CD4-positive, alpha-beta T cell treated with Interleukin-12 subunit alpha and Interleukin-12 subunit beta, for 1 hour (primary cell): ENCODE measurements around the gene ADSS1.

ENCODE experiments used
- DNase-seq: peaks from one replicate; pipeline ENCODE4 v3.0.0-alpha.2; 2020

ADSS1 gene

GRCh38 chr14:104770851-104771272, 46.8 kb downstream of the ADSS1 start:
- DNase-seq: no peak

DNA sequence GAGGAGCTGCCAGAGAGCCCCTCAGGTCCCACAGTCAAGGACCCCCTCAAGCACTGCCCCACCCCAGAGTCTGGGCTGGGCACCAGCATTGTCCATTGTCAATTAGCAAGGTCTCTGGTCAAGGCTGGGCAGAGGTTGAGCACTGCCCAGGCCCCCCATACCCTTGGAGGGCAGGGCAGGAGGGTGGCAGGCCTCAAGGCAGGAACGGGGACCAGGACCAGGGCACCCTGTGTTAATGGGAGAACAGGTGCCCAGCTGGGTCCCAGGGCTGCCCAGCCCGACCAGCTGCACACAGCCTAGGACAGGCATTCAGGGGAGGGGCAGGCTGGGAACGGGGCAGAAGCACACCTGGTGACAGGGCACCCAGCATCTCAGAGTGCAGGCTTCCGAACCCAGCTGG, 47.3 kb downstream of the ADSS1 start:
- no peak for DNase-seq

DNA sequence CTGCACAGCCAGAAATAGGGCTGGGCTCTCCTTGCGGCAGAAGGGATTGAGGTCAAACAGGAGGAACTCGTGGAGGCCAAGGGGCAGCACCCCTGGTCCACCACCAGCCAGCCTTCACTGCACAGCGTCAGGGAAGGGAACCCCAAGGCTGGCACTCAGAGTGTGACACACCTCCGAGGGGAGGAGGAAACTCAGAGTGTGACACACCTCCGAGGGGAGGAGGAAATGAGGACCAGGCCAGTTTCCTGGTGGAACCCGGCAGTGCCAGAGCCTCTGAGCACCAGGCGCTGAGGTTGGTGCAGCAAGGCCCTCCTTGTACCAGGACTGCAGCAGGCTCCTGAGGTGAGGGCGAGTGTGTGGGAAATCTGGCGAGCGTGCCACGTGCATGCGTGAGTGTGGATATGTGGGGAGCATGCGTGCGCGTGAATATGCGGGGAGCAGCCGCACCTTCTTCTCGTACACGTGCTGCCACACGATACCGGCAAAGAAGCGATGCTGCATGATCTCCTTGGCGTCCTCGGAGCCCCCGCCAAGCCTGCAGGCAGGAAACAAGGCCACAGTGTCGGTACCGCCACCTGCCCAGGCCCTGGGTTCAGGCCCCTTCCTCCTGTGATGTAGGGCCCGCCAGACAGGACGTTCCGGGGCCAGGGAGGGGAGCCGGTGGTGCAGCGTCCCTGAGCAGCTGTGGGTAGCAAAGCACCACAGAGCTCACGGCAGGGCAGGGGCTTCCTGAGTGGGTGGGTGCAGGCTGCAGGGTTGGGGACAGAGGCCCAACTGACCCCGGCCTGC, 48.1 kb downstream of the ADSS1 start:
- no peak for DNase-seq

DNA sequence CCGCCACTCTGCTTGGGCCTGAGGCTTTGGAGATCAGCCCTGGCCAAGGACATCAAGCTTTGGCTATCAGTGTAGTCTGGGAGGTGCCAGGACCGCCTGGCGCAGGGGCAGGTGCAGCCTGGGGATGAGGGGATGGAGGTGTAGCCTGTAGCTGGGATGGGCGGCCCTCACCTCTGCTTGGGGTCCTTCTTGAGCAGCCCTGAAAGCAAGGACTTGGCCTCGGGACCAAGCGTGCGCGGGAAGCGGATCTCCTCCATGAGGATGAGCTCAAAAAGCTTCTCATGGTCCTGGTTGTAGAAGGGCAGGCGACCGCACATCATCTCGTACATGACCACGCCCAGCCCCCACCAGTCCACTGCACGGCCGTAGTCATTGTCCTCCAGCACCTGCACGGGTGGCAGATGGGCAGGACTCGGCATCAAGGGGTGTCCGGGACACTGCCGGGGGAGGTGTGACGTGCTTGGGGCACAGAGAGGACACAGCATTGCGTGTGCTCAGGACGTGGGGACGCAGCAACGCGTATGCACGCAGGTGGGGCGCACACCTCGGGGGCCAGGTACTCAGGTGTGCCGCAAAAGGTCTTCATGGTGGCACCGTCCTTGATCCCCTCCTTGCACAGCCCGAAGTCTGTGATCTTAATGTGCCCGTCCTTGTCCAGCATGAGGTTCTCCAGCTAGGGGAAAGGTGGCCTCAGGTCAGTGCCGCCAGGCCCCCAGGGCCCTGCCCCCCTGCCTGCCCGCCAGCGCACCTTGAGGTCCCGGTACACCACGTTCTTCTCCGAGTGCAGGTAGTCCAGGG, 48.9 kb downstream of the ADSS1 start:
- no peak for DNase-seq

GRCh38 chr14:104773505-104774452, 49.8 kb downstream of the ADSS1 start:
- DNase-seq: no peak

GRCh38 chr14:104774453-104775072, 50.5 kb downstream of the ADSS1 start:
- no peak for DNase-seq

DNA sequence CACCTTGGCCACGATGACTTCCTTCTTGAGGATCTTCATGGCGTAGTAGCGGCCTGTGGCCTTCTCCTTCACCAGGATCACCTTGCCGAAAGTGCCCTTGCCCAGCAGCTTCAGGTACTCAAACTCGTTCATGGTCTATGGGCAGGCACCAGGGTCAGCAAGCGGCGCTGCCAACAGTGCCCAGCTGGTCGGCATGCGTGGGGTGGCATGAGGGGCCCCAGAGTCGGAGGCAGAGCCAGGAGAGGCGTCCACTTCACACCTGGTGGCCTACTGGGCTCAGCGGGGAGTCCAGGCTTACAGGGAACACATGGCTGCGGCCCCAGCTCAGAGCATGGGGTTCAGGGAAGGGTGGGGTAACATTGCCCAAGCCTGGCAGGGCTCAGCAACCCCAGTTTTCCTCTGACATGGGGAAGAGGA, 51.1 kb downstream of the ADSS1 start:
- no peak for DNase-seq

DNA sequence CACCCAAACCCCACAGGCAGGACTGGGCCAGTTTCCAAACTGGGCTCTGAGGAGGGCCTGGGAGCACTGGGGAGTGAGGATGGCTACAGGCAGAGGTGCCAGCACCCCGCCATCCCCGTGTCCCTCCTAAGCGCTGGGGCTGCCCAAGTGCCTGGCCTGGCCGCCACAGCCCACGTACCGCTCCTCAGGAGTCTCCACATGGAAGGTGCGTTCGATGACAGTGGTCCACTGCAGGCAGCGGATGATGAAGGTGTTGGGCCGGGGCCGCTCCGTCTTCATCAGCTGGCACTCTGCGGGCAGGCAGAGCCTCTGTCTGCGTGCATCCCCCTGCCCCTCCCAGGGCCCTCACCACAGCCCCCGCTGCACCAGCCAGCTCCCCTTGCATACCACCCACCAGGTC, 52.5 kb downstream of the ADSS1 start:
- DNase-seq: no peak

DNA sequence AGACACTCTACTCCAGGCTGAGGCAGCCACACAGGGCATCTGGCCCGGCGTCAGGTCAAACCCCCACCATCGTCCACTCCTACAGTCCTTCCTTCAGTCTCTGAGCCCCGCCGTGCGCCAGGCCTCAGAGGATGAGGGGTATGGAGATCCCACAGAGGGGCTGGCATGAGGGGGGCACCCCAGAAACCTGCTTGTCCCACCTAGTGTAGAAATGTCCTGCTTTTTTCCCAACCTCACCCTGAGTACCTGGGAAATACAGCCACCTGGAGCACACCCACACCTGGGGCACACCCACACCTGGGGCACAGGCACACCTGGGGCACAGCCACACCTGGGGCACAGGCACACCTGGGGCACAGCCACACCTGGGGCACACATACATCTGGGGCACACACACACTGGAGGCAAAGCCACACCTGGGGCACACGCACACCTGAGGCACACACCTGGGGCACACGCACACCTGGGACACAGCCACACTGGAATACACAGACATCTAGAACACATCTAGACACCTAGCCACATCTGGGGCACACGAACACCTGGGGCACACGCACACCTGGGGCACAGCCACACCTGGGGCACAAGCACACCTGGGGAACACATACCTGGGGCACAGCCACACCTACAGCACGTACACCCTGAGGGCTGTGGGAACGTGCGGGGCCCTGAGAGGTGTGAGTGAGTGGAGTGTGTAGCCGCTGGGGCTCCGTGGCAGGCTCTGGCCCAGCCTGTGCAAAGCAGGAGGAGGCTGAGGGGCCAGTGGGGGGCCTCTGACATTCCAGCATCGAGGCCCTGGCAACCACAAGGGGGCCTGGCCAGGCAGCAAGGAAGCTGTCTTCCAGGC, 53.2 kb downstream of the ADSS1 start:
- no peak for DNase-seq

DNA sequence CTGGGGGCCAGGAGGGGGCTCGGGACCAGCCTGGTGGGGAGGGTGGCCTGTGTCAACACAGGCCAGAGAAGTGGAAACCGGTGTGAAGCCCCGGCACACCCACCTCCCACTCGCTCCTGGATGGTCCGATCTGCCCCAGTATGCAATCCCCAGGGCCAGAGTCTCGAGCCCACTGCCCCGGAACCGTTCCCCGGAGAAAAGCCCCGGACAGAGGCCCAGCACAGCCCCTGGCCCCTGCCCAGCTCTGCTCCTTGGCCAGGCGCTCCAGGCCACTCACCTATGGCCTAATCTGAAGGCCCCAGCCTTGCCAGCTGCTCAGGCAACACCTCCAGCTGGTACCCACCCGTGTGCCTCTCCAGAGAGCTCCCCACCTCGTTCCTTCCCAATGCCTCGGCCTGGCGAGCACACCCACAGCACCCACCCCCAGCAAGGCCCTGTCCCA, 53.8 kb downstream of the ADSS1 start:
- DNase-seq: no peak

DNA sequence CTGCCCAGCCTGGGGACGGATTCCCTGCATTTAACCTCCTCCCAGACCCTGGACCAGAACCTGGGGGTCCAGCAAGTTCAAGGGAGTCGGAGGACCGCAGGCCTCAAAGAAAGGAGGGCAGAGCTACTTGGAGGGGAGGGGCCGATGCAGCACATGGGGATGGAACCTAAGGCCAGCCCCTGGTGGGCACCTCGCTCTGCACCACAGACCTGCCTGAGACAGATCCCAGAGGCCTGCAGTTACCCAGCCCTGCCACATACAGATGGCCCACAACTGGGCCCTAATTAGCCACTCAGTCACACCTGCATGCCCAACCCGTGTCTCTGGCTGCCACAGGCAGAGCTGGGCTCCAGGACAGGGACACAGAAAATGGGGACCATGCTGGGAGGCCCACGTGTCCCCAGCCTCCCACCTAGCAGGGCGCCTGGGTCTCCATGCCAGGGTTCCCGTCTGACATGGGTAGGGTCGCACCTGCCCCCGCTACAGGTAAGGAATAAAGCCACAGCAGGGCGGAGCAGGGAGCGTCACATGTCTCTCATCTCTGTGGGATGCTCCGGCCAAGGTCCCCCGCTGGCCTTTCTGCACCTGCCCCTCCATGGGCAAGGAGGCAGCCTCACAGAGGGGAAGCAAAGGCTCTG, 54.8 kb downstream of the ADSS1 start:
- DNase-seq: no peak

DNA sequence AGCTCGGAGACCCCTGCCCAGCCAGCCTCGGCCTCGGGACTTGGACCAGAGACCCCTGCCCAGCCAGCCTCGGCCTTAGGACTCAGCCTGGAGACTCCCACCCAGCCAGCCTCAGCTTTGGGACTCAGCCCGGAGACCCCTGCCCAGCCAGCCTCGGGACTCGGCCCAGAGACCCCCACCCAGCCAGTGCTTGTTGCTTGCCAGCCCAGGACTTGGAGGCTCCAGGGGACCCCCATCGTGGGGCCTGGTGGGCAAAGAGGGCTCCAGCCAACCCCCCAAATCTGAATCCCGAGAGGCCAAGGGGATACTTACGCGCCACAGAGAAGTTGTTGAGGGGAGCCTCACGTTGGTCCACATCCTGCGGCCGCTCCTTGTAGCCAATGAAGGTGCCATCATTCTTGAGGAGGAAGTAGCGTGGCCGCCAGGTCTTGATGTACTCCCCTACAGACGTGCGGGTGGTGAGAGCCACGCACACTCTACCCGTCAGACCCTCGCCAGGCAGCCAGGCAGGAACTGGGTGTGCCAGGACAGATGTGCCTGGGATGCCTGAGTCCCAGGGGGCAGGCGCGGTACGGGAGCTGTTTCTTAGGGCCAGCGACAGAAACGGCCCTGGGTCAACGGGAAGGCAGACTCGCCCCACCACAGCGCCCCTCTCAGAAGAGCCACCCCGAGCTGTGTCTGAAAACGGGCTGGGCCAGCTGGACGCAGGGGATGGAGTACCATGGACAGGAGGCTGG, 55.9 kb downstream of the ADSS1 start:
- DNase-seq: no peak

DNA sequence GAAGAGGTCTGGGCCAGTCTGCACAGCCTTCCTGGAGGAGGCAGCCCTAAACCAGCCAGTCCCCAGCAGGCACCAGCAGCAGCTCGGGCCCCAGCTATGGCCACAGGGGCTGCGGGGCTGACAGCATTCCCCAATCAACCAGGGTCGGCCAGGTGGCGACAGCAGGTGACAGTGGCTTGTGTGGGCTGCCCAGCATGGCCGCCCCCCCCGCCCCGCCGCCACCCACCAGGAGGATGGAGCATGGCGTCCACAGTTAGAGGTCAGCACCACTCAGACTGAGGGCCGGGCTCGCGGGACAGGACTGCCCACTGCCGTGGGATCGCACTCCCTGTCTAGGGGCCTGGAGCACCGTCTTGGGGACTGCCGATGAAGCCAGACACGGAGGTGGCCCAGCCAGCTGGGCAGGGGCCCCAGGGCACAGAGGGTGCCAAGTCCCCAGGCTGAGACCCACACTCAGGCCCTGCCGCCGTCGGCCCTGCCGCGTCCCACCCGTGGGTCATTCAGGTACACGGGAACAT, 56.5 kb downstream of the ADSS1 start:
- no peak for DNase-seq

GRCh38 chr14:104781271-104782077, 57.4 kb downstream of the ADSS1 start:
- DNase-seq: no peak

- no peak for DNase-seq
These were observed 58.2 kb downstream of the ADSS1 start for GRCh38 chr14:104782086-104782807.

- no peak for DNase-seq
These were observed 58.7 kb downstream of the ADSS1 start for GRCh38 chr14:104782808-104783139.

- no peak for DNase-seq
These were observed 59.6 kb downstream of the ADSS1 start for GRCh38 chr14:104783484-104784217.

DNA sequence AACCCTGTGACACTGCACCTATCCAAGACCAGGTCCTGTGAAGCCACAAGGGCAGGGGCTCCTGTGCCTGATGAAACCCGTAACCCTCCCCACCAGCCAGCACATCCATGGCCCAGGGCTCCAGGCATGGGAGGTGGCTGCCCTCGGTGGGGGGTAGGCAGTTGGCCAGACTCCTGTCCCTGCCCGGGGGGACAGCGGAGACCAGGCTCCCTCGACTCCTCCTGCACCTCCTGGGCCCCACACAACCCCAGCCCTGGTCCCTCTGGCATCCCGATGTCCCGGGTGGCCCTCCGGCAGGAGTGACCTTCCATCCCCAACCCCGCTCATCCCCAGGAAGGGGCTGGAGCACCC, 60.2 kb downstream of the ADSS1 start:
- DNase-seq: no peak
